GM23338 (cell line): ENCODE results near the gene AGMAT. TPM values are rescaled to one million over a fixed set of nuclear protein-coding genes. Genes with fewer than 3 reads are reported as not detected.

ENCODE experiments used
- ATAC-seq: fragments of 200-7000 bp; cut with Tn5 transposase; 3 replicates; pipeline ENCODE4 v1.9.1; 2020
- DNase-seq: peaks from one replicate; pipeline ENCODE4 v3.0.0-alpha.2; 2015; ENCODE audit warnings: low spot score
- H2AFZ ChIP-seq: fragments of 200-600 bp; sonication (generic); 2 replicates; pipeline ENCODE4 v1.8.0; 2016; ENCODE audit warnings: antibody characterized with exemption, mild to moderate bottlenecking, moderate library complexity
- H3F3A ChIP-seq: fragments of 200-600 bp; sonication (generic); replicated peaks from 2 replicates; pipeline ENCODE4 v1.8.0; 2017; ENCODE audit warnings: antibody characterized with exemption, mixed run types, low read depth
- H3K27ac ChIP-seq: fragments of 200-600 bp; sonication (generic); 2 replicates; pipeline ENCODE4 v1.6.1; 2016; ENCODE audit warnings: low read depth
- H3K27me3 ChIP-seq: fragments of 200-600 bp; sonication (generic); 2 replicates; pipeline ENCODE4 v1.8.0; 2016; ENCODE audit warnings: mild to moderate bottlenecking, mixed run types, moderate library complexity; ENCODE audit not compliant: insufficient read depth
- H3K36me3 ChIP-seq: fragments of 200-600 bp; sonication (generic); 2 replicates; pipeline ENCODE4 v1.8.0; 2016; ENCODE audit warnings: mild to moderate bottlenecking; ENCODE audit not compliant: insufficient read depth
- H3K4me1 ChIP-seq: fragments of 200-600 bp; sonication (generic); 2 replicates; pipeline ENCODE4 v1.8.0; 2016; ENCODE audit warnings: mild to moderate bottlenecking, moderate library complexity; ENCODE audit not compliant: insufficient read depth
- H3K4me2 ChIP-seq: fragments of 200-600 bp; sonication (generic); 2 replicates; pipeline ENCODE4 v1.7.1; 2017; ENCODE audit warnings: mixed run types
- H3K4me3 ChIP-seq: fragments of 200-600 bp; sonication (generic); 2 replicates; pipeline ENCODE4 v1.6.1; 2016; ENCODE audit warnings: mixed run types
- H3K79me2 ChIP-seq: fragments of 200-600 bp; sonication (generic); replicated peaks from 2 replicates; pipeline ENCODE4 v1.8.0; 2017; ENCODE audit warnings: mild to moderate bottlenecking; ENCODE audit not compliant: insufficient read depth
- H3K9me2 ChIP-seq: fragments of 200-600 bp; sonication (generic); 2 replicates; pipeline ENCODE4 v1.8.0; 2017; ENCODE audit not compliant: insufficient read depth
- H4K20me1 ChIP-seq: fragments of 200-600 bp; sonication (generic); replicated peaks from 2 replicates; pipeline ENCODE4 v1.8.0; 2017; ENCODE audit warnings: mild to moderate bottlenecking; ENCODE audit not compliant: insufficient read depth
- H3K27ac Mint-ChIP-seq: 2 replicates; pipeline ENCODE4 v1.8.0; 2020; ENCODE audit warnings: inconsistent platforms, mild to moderate bottlenecking, moderate library complexity, mixed read lengths
- H3K27me3 Mint-ChIP-seq: 3 replicates; pipeline ENCODE4 v1.8.0; 2022; ENCODE audit warnings: low read depth, mild to moderate bottlenecking, moderate library complexity, mixed read lengths, inconsistent platforms; ENCODE audit not compliant: insufficient read depth, poor library complexity
- H3K36me3 Mint-ChIP-seq: 3 replicates; pipeline ENCODE4 v1.8.0; 2021; ENCODE audit warnings: low read depth, mild to moderate bottlenecking, inconsistent platforms, moderate library complexity, mixed read lengths
- H3K4me1 Mint-ChIP-seq: 3 replicates; pipeline ENCODE4 v1.8.0; 2020; ENCODE audit warnings: mild to moderate bottlenecking, inconsistent platforms, mixed read lengths
- H3K4me3 Mint-ChIP-seq: 3 replicates; pipeline ENCODE4 v1.8.0; 2021; ENCODE audit warnings: moderate library complexity, mild to moderate bottlenecking, inconsistent platforms, mixed read lengths
- H3K9me3 Mint-ChIP-seq: 3 replicates; pipeline ENCODE4 v1.8.0; 2020; ENCODE audit warnings: moderate library complexity, mild to moderate bottlenecking, inconsistent platforms, mixed read lengths
- CREB1 ChIP-seq: fragments of 250-450 bp; sonication (Bioruptor Pico); IDR thresholded peaks from 2 replicates; pipeline ENCODE4 v1.5.0; 2020; ENCODE audit warnings: low read depth, mild to moderate bottlenecking, moderate library complexity
- CTCF ChIP-seq, 2 experiments: fragments of 200-600 bp in 1 of 2; sonication (generic) in 1 of 2; conservative IDR thresholded peaks; 2 replicates each; pipeline versions ENCODE4 v1.5.1 to v1.6.1; 2016 to 2017; ENCODE audit warnings: antibody characterized with exemption in 2 of 2, low read depth in 2 of 2, mild to moderate bottlenecking in 2 of 2, moderate library complexity in 1 of 2
- EZH2 ChIP-seq: fragments of 200-600 bp; sonication (generic); IDR thresholded peaks from one replicate; pipeline ENCODE4 v1.8.0; 2017; ENCODE audit warnings: antibody characterized with exemption, mild to moderate bottlenecking, low read depth; ENCODE audit not compliant: unreplicated experiment
- EZH2phosphoT487 ChIP-seq: fragments of 200-600 bp; sonication (generic); IDR thresholded peaks from one replicate; pipeline ENCODE4 v1.8.1; 2018; ENCODE audit warnings: antibody characterized with exemption; ENCODE audit not compliant: unreplicated experiment
- JUNB ChIP-seq: IDR thresholded peaks from one replicate; pipeline ENCODE4 v1.6.1; 2016; ENCODE audit warnings: antibody characterized with exemption; ENCODE audit not compliant: unreplicated experiment
- NANOG ChIP-seq: IDR thresholded peaks from 2 replicates; pipeline ENCODE4 v1.6.1; 2016; ENCODE audit warnings: antibody characterized with exemption, borderline replicate concordance
- POLR2AphosphoS5 ChIP-seq: IDR thresholded peaks from 2 replicates; pipeline ENCODE4 v1.6.1; 2016; ENCODE audit warnings: antibody characterized with exemption, low read depth
- REST ChIP-seq: IDR thresholded peaks from one replicate; pipeline ENCODE4 v1.6.1; 2018; ENCODE audit warnings: antibody characterized with exemption; ENCODE audit not compliant: unreplicated experiment
- STAT1 ChIP-seq: IDR thresholded peaks from one replicate; pipeline ENCODE4 v1.6.1; 2016; ENCODE audit warnings: antibody characterized with exemption; ENCODE audit not compliant: unreplicated experiment
- ZNF114 ChIP-seq: fragments of 250-450 bp; sonication (Bioruptor Pico); IDR thresholded peaks from 2 replicates; pipeline ENCODE4 v1.5.0; 2020; ENCODE audit warnings: mild to moderate bottlenecking, moderate library complexity
- ZNF331 ChIP-seq: fragments of 250-450 bp; sonication (Bioruptor Pico); IDR thresholded peaks from 2 replicates; pipeline ENCODE4 v1.5.0; 2020; ENCODE audit warnings: low read depth, mild to moderate bottlenecking, moderate library complexity
- ZNF462 ChIP-seq: fragments of 250-450 bp; sonication (Bioruptor Pico); IDR thresholded peaks from 2 replicates; pipeline ENCODE4 v1.5.0; 2020; ENCODE audit warnings: mild to moderate bottlenecking, moderate library complexity
- polyA plus RNA-seq: library from polyadenylated mRNA; unstranded; fragments of >200 nt; fragmentation: Nextera tagmentation; extraction: Ambion mirVana; gene quantifications from 2 replicates; pipeline ENCODE4 v1.2.1, GENCODE V29; 2016
- total RNA-seq: library from RNA; depleted of rRNA; stranded (reverse); fragments of >200 nt; shearing (Covaris generic); gene quantifications from 2 replicates; pipeline ENCODE4 v1.2.3, GENCODE V29; 2014
- TF ChIP-seq, protein P1 (sequence below): IDR thresholded peaks from 2 replicates; pipeline ENCODE4 v1.6.1; 2016; ENCODE audit warnings: antibody characterized with exemption

Gene AGMAT
- total and polyA plus RNA-seq, 2 experiments from 2014 or later = 1.8 to 7.4 TPM

DNA sequence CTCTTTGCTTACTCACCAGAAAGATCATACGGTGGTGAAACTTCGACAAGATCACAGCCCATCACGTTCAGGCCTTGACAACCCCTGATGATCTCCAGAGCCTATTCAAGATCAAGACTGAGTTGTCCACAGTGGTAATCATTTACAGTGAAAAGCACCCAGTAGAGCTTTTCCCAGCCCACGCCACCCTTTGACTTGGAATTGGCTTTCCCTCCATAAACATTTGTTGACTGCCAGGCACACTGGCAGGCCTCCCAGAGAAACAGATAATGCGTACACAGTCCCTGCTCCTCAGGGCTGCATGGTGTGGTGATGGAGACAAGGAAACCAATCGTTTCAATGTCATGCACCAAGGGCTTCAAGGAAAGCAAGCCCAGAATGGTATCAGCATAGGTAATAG is 10.1 kb downstream of the AGMAT start:
- Histone ChIP-seq H4K20me1 (peaks cover 4% of the 10 kb centered on the region; the same call in 1 of the 2 replicates), H3K4me3 (no peak overlapping the region), H3K79me2 (no peaks in the 10 kb centered on the region), H3K4me2 (no peak overlapping the region), H3K4me1 (no peaks in the 10 kb centered on the region), H3K27ac (no peak overlapping the region), H3F3A (no peaks in the 10 kb centered on the region), H3K27me3 (no peaks in the 10 kb centered on the region), H3K36me3 (peaks cover 10% of the 10 kb centered on the region), H2AFZ (no peak overlapping the region), H3K9me2 (no peaks in the 10 kb centered on the region)
- TF ChIP-seq NANOG = no peak
- TF ChIP-seq ZNF331 (CRISPR knock-in tag) = no peak
- no peak for TF ChIP-seq JUNB
- no peak for TF ChIP-seq EZH2phosphoT487
- no peak for TF ChIP-seq POLR2AphosphoS5
- no peak for TF ChIP-seq CREB1 (CRISPR knock-in tag)
- TF ChIP-seq ZNF114 (CRISPR knock-in tag) = no peak
- TF ChIP-seq REST = no peak
- TF ChIP-seq EZH2 = no peak
- no peak for TF ChIP-seq ZNF462
- TF ChIP-seq, protein P1, sequence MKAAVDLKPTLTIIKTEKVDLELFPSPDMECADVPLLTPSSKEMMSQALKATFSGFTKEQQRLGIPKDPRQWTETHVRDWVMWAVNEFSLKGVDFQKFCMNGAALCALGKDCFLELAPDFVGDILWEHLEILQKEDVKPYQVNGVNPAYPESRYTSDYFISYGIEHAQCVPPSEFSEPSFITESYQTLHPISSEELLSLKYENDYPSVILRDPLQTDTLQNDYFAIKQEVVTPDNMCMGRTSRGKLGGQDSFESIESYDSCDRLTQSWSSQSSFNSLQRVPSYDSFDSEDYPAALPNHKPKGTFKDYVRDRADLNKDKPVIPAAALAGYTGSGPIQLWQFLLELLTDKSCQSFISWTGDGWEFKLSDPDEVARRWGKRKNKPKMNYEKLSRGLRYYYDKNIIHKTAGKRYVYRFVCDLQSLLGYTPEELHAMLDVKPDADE = no peak
- no peak for TF ChIP-seq CTCF (conservative IDR thresholded peaks at IDR 0.05; ENCODE audit: low read depth in 2 of 2)
- no peak for TF ChIP-seq STAT1
- Mint-ChIP-seq H3K27me3 (peaks cover 4% of the 10 kb centered on the region), H3K4me3 (no peak overlapping the region), H3K4me1 (0 out of 3 replicates have a peak, but pooled peaks cover 3% of the 10 kb centered on the region), H3K27ac (no peak overlapping the region), H3K36me3 (peaks cover 14% of the 10 kb centered on the region; the same call in 2 of the 3 replicates), H3K9me3 (no peaks in the 10 kb centered on the region)
- DNase-seq (no peak), ATAC-seq (no peak)
